IPS-NIHi7 (cell line): ENCODE results near the gene GABBR2.
A peak's percentile ranks its signal among the peaks of the same experiment; 100 is the strongest.

Experiments
- DNase-seq: peaks from one replicate; pipeline ENCODE4 v3.0.0; 2012; ENCODE audit warnings: mixed read lengths; ENCODE audit errors: extremely low spot score

GABBR2 gene

DNA sequence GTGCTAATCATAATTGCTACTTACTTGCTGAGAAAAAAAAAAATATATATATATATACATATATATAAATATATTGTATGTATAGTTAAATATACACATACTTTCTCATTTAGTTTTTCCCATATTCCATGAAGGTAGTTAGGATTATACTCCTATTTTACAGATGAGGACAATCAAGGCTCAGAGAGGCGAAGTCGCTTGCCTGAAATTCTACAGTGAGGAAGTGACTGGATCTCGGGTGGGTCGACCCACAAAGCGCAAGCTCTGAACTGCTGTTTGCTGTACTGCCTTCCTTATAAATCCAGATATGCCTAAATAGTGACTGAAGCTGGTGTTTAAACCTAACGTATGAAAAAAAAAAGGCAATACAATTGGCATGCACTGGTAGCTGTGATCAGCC is 305.0 kb downstream of the GABBR2 start:
- DNase-seq = no peak

DNA sequence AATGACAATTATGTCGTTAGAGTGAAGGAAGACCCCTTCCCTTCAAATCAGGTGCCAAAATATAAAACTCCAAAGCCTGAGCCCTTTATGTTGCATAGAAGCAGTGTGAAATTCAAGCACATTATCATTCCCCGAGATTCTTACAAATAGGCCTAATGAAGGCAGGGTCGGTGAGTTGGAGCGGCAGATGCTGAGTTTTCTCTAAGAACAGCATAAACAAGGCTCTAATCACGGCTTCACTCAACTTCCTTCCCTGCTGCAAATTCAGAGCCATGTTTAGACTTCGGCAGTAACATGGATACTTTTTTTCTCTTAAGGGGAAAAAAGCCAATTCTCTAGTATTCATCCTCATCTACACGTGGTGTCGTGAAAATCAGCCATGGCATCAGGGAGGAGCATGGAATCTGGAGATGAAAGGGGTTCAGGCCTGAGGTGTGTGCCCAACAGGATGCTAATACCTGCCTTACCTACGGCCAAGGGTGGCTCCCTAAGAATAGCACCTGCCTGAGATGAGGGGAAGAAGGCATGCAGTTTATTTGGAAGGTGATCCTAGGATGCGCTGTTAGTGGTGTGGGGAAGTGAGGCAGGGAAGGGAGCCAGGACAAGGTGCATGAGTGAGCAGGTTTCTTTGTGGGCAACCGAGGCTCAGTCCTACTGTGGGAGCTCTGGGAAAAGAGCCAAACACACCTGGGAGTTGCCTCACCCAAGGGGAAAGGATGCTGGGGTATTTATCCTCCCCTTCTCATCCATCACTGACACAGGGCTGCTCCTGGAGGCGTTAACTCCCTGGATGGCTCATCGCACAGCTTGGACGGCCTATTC is 306.5 kb downstream of the GABBR2 start:
- no peak for DNase-seq

DNA sequence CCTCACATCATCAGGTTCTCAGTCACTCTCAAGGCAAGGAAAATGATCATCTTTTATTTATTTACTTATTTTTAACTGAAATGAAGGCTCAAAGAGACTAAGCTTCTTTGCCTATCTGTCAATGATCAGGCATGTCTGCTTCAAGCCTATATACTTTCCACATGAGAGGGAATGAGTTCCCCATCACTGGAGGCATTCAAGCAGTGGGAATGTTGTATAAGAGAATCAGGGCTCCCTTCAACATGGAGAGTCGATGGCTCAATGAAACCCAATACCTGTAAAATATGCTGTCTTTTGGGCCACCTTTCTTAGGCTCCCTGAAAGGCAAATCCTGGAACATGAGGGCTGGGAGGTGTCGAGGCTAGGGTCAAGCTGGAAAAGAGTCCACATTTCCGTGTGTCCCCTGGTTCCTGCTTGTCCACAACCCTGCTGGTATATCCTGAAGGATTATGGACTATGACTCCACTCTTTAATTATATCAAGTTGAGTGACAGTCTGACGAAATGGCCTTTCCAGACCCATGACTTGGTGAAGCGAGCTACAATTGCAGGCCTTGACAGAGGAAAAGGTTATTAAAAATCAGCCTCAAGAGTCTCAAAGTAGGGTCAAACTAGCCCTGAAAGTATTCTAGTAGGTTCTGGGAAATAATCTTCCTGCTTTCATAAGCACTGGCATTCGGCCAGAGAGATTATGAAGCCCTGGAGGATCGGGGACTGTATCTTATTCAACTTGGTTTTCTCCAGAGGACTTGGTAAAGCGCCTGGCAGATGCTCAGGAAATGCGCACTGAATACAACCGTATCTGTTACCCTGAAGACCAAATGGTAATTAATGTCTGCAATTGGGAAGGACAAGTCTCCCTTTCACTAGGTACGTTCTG is 307.4 kb downstream of the GABBR2 start:
- DNase-seq = no peak

DNA sequence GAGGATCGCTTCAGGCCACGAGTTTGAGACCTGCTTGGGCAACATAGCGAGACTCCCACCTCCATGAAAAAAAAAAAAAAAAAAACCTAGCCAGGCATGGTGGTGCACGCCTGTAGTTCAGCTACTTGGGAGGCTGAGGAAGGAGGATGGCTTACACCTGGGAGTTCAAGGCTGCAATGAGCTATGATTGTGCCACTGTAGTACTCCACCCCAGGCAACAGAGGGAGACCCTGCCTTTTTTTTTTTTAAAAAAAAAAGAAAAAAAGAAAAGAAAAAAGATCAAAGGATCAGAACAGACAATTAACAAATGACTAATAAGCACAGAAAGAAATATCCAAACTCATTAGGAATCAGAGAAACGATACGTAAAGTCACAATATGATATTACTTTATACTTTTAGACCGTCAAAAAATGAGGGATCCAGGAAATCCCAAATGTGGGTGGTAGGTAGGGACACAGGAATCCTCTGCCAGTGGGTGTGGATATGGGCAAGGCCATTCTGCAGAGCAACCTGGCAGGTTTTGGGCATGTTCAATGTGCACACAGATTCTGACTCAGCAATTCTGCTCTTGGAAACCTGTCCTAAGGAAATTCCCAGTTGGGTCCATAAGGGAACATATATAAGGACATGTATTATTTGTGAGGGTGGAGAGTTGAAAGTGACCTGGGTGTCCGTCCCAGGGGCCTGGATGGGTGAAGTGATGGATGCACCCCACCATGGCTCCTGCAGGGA is 308.6 kb downstream of the GABBR2 start:
- no peak for DNase-seq

DNA sequence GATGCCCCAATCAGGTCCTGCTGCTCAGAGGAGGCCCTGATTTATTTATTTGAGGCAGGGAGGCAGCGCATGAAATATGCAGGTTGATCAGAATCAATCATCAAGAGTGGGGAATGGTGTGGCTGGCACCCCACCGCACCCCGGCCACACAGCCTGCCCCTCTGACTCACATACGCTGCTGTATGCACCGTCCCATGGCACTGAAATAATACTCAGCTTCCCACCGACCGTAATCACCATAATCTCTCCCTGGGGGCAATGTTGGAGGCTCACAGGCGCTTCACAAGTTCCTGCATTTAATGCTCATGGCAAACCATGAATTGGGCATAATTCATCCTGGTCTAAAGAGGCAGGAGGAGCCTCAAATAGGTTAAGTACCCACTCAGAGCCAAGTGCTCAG is 312.1 kb downstream of the GABBR2 start:
- no peak for DNase-seq

DNA sequence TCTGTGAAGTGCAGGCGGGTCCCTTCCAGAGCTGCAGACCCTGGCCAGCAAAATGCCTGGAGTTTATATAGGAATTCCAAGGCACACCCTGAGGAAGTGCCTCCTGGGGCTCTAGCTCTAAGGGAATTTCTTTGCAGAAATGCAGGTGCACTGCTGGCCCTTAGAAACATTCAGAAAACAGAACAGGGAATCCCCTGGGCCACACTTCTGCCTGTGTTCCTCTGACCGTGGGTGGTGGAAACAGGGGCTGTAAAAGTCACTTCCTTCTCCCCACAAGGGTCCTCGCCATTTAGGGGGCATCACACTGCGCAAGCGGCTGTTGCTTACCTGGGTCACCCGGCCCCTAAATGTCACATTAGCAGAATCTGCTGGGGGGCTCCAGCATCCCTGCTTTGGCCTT is 312.5 kb downstream of the GABBR2 start:
- no peak for DNase-seq

DNA sequence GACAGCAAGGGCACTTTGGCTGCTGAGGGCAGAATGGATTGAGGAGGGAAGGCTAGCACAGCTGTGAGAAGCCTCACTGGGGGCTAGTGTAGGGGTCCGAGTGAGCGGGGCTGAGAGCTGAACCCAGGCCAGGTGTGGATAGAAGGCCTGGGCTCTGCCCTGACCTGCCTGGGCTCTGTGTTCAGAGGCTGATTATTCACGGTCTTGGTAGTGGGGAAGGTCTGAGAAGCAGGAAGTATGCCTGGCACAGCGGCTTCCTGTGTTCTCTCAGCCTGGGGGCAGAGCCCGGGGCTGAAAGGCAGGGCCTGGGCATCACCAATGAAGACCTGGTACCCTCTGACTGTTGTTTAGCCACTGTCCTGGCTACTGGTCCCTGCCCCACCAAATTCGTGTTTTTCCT is 316.9 kb downstream of the GABBR2 start:
- no peak for DNase-seq

DNA sequence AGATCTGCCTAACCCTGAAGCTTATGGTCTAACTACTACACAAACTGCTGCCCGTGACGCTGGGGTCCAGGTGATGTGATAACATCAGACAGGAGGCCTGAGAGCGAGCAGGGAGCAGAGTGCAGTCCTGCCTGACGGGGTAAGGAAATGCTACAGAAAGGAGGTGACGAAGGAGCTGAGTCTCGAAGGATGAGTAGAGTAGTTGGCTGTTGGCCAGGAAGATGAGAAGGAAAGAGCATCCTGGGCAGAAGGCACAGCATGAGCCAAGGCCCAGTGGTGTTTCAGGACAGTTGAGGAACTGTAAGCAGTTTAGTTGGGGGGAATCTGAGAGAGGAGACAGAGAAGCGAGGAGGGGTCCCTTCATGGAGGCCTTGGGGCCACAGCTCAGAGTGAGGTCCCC is 317.3 kb downstream of the GABBR2 start:
- no peak for DNase-seq

DNA sequence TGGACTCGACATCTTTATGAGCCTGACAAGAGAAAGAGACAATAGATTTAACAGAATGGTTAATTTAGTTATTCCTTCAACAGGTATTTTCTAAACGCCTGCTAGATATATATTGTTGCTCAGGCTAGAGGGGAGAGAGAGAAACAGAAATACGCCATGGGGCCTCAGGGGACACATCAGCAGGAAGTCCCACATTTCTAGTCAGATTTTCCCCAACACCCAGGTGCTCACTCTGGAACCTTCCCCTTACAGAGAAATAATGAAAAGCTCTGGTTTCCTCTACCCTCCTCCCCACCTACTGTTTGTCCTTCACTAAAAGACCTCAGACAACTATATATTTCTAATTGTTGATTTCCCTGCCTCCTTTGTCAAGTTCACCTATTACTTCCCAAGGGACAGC is 323.0 kb downstream of the GABBR2 start:
- no peak for DNase-seq

DNA sequence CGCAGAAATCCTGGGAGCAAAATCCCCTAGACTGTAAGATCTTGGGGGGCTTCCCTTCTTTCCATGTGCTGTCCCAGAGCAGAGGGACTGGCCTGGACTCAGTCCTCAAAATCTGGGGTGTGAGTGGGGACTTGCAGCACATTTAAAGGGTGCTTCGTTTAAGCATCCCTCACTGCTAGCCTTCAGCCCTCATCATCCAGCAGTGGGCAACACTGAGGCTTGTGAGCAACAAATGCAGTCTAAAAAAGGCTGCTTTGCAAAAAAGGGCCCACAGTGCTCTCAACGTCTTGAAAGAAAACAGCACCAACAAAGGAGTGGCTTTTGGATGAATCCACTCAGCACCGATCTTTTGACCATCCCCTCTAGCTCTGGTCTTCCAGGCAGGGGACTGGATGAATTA is 325.0 kb downstream of the GABBR2 start:
- DNase-seq = peak; percentile 39

DNA sequence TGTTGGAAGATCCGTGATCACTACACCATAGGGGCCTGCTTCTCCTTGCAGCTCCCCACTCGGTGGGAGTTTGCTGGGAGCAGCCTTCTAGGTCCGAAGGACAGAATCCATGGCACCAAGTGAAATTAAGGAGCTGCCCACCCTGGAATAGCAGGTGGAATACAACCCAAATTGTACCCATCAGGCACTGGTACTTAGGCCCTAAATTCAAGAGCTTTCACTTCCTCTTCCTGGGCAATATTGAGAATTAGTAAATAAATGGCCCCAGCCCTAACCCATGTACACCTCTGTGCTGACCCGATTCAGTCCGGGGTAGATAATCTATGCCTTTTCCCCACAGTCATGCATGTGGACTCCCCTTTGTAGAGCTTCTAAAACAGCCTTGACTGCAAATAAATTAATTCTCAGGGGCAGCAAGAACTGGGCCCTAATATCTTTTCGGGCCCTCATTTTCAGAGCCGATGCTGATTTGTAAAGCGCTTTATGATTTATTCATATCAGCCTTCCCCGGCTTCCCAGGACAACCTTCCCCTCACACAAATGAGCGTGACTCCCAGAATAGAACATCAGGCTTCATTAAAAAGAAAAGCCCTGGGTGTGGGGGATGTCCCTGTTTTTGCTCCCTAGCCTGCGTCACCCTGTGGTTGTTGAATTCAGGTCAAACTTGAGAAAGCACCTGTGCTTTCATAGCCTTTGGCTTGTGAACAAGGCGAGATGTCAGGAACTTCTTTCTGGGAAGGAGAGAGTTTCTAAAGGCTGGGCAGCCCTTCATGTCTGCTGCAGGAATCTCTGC is 327.2 kb downstream of the GABBR2 start:
- DNase-seq = no peak

DNA sequence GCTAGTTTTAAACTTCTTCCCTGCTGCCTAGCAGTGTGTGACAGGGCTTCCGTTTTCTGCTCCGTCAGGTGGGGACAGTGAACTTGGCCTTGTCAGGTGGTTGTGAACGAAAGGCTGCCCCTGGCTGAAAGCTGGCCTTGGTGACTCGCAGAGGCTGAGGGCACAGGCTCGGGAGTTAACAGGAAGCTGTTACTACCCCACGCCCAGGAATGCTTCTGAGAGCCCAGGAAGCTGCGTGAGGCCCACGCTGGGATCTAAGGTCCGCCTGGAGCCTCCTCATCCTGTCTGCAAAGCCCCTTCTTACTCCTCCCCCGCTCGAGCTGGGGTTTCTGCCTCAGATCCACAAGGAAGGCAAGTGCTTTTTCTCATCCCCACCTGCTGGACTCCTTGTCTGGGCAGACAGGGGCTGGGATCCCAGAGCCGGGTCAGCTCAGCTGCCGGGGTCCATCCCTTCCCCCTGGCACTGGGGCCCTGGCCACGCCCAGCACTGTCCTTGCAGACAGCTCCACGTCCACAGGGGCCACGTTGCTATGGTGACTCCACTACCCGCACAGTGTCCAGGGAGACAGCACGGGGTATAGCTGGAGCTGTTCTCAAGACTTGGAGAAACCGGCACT is 328.6 kb downstream of the GABBR2 start:
- DNase-seq = peak; percentile 61

DNA sequence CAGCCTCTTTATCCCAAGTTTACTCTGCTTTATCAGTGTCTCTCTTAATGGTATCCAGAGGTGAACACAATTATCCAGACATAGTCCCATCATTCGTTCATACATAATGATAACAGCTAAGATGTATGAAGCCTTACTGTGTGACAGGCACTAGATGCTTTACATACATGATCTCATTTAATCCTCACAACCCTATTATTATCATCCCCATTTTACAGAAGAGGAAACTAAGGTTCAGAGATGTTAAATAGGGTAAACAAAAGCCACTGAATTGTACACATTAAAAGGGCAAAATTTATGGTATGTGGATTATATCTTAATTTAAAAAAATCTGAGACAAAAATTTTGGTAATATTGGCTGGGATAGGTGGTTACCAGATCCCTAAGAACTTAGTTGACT is 329.2 kb downstream of the GABBR2 start:
- DNase-seq = no peak

DNA sequence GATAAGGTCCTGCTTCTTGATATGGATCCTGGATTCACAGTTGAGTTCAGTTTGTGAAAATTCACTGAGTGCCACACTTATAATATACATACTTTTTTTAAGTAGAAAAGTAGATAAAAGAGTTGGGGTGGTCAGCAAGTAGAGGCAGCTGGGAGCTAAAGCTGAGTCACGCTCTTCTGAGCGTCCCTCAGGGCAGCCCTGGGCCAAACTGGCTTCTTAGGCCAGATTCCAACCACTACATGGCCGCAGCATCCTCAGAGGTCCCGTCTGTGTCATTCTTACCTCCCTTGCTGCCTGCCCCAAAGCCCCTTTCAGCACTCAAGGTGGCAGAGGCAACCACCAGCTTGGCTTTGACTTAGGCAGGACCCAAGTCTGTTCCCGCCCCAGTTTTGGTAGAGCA is 329.9 kb downstream of the GABBR2 start:
- DNase-seq = no peak

DNA sequence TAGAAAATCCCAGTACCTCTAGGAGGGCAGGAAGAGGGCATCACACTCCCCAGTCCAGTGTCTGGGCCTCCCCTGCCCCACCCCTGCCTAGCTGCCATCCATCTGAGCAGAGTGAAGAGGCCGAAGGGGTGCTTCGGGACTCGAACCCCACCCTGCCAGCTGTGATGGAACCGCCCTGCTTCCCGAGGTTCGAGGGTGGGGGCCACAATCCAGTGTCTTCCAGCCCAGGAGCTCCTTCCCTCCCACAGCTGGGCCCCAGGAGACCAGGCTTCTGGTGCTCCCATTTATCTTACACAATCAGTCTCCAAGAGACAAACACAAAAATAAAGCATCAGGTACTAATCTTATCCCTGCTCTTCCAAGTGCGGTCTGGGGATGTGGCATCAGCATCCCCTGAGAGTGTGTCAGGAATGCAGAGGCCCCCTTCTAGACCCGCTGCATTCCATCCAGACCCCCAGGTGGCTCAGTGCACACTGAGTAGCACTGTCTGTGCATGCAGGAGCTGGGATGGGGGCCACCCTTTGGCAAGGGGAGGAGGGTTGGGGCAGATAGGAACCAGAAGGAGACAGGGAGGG is 330.4 kb downstream of the GABBR2 start:
- no peak for DNase-seq

DNA sequence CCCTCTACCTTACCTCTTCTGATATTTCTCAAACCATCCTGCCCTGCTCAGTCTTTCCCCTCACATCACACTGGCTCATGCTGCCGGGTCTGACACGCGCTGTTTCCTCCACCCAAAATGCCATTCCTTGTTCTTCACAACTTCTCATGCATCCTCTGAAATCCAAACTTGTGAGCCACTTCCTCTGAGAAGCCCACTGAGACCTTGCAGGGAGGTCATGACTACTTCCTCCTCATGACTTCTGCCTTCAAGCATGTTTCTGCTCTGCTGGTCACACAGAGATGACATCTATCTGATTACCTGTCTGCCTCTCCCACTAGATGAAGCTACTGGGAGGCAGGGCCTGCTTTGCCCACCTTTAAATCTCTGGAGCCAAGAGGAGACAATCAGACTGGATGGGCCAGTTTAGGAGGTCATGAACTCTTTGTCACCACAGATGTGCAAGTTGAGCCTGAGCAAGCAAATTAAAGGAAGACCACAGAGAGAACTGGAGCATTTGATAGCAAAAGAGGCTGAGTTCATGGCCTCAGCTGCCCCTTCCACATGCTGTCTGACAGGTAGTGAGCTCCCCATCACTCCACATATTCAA is 333.5 kb downstream of the GABBR2 start:
- DNase-seq = no peak

DNA sequence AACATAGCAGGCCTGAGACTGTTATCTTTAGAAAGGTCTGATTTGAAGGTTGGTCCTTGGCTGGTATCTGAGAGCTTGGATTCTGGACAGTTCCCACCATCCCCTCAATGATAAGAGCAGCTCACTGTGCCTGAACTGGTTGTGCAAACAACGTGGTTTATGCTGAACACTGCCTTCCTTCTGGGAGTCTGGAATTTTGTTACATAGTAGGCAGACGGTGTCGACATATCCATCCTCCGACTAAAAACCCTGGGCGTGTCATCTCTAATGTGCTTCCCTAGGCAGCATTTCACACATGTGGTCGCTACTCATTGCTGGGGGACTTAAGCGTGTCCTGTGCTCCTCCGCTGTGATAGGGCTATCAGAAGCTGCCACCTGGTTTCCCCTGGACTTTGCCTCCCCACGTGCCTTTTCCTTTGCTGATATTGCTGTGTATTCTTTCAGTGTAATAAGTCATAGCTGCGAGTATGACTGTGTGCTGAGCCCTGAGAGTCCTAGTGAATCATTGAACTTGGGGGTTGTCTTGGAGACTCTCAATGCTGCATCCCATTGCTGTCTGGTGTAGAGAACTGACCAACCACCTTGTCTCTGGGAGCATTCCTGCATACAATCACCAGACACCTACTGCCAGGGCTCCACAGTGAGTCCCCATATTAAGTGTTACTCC is 334.2 kb downstream of the GABBR2 start:
- peak; percentile 61 for DNase-seq

DNA sequence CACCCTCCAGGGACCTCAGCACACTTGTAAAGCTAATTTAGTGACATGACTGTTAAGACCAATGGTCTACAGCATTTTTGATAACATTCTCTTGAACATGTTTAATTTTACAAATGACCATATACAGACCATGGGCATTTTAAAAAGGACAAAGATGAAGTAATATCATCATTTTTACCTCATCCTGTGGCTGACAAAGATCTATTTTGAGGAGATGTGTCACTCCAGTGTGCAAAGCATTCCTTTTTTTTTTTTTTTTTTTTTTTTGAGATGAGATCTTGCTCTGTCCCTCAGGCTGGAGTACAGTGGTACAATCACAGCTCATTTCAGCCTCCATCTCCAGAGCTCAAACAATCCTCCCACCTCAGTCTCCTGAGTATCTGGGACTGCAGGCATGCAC is 335.1 kb downstream of the GABBR2 start:
- no peak for DNase-seq

DNA sequence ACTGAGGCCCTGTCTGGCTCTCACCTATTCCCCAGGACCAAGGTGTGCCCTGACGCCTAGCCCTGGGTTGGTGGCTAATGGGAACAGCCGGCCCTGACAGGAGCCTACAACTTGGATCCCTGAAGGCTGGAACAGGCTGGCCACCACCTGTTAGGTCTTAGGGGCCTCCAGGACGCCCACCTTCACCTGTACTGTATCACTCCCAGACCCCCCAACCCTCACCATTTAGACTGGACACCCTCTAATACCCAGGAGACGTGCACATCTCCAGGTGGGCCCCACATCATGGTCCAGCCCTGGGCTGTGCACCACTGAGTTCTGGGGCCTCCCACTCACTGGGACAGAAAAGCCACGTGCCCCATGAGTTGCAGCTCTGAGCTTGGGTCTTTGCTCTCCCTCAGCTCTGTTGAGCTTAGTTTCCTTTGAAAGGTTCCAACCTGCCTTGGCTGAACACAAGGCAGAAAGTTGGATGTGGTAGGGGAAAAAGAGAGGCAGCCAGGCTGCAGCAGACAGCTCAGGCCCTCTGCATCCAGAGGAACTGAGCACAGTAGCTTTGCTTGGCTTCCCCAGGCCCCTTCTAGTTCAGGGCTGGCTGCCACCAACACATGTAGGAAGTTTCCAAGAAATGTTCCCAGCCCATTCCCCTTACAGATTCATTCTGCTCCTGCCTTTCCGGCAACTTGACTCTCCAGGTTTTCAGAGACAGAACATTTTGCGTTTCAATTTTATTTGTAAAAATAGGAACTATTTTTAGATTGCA is 336.5 kb downstream of the GABBR2 start:
- DNase-seq = no peak
